Measurements from ENCODE around the gene ANKS1A.

- TF ChIP-seq POLR2A (IDR thresholded peaks at IDR 0.05; ENCODE audit: low read length) (no peak), GATA1 (IDR thresholded peaks at IDR 0.05; ENCODE audit: low read depth, low read length) (no peak)
Measured at GRCh38 chr6:34894693-34895092, 5.6 kb downstream of the ANKS1A start.
